Skeletal muscle satellite cell (primary cell): Measurements from ENCODE around the gene ARMC2.
A peak's percentile ranks its signal among the peaks of the same experiment; 100 is the strongest.
"Not testable (repeated sequence)": the region's sequence is repeated elsewhere in the genome, so short reads cannot be mapped to it uniquely, and the experiment has no call there.

ENCODE experiments used
- H3K27me3 ChIP-seq: 2 replicates; pipeline ENCODE4 v1.7.0; 2013; ENCODE audit warnings: low read length; ENCODE audit not compliant: control insufficient read depth, insufficient read depth
- H3K36me3 ChIP-seq: 2 replicates; pipeline ENCODE4 v1.7.0; 2013; ENCODE audit warnings: mild to moderate bottlenecking, control low read depth, low read length; ENCODE audit not compliant: insufficient read depth
- H3K4me1 ChIP-seq: 2 replicates; pipeline ENCODE4 v1.7.0; 2013; ENCODE audit warnings: low read length; ENCODE audit not compliant: control insufficient read depth, insufficient read depth
- H3K4me2 ChIP-seq: 2 replicates; pipeline ENCODE4 v1.7.0; 2013; ENCODE audit warnings: mild to moderate bottlenecking, low read length
- H3K4me3 ChIP-seq: 2 replicates; pipeline ENCODE4 v1.7.0; 2013; ENCODE audit warnings: low read length
- H3K9ac ChIP-seq: 2 replicates; pipeline ENCODE4 v1.7.0; 2013; ENCODE audit warnings: mild to moderate bottlenecking, low read depth, low read length, moderate library complexity
- H3K9me3 ChIP-seq: replicated peaks from 2 replicates; pipeline ENCODE4 v1.7.0; 2013; ENCODE audit warnings: mild to moderate bottlenecking, control low read depth, low read length

The ARMC2 gene

DNA sequence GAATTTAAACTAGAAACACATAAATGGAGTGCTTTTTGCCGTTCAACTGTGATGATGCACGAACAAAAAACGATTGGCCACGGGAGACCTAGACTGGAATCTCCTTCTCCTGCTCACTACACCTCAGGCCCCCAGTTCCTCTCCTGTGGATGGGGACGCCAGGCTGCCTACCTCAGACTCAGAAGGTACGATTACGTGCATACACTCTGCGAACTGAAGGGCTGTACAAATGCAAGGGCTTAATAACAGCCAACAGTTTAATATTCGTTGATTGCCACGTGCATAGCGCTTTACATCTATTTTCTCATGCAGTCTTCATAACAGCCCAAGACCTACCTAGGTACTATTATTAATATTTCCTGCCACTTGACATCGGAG lies 495 bp upstream of the ARMC2 start:
- peak overlapping the region; percentile 88 for H3K9ac ChIP-seq
- H3K9me3 ChIP-seq = no peaks in the 10 kb centered on the region

GRCh38 chr6:108850669-108851465 lies 2.6 kb downstream of the ARMC2 start:
- Histone ChIP-seq H3K4me3 (no peak overlapping the region), H3K36me3 (peaks cover 8% of the 10 kb centered on the region), H3K4me1 (peaks cover 6% of the 10 kb centered on the region), H3K4me2 (no peak overlapping the region), H3K27me3 (no peaks in the 10 kb centered on the region), H3K9ac (no peak overlapping the region), H3K9me3 (no peaks in the 10 kb centered on the region)

More for the DNA sequence above, 495 bp upstream of the ARMC2 start:
- Histone ChIP-seq H3K27me3 (no peaks in the 10 kb centered on the region), H3K4me2 (peak overlapping the region; percentile 85), H3K4me3 (peak overlapping the region; percentile 97), H3K4me1 (peaks cover 6% of the 10 kb centered on the region), H3K36me3 (no peaks in the 10 kb centered on the region)

GRCh38 chr6:108851756-108852155 lies 3.5 kb downstream of the ARMC2 start:
- Histone ChIP-seq H3K27me3 (no peaks in the 10 kb centered on the region), H3K9ac (no peak overlapping the region), H3K9me3 (no peaks in the 10 kb centered on the region), H3K4me2 (no peak overlapping the region), H3K4me1 (peaks cover 6% of the 10 kb centered on the region), H3K36me3 (peaks cover 13% of the 10 kb centered on the region), H3K4me3 (no peak overlapping the region)

DNA sequence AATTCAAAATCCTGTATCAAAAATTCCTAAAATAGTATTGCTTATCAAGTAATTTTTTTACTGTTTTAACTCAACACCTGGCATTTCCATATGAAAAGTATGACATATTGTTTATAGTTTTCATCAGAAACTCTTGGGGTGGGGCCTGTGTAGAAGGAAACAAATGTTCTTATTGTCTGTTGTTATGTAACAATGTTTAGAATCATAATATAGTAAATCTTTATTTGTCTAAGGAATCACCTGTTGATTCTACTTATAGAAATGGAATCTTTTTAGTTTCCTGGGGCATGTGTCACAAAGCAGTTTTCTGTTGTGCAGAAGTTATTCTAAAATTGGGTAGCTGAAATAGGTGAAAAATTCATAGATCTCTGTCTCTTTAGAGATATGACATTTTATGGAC lies 4.9 kb downstream of the ARMC2 start:
- no peak overlapping the region for H3K4me3 ChIP-seq
- H3K9me3 ChIP-seq = no peaks in the 10 kb centered on the region
- H3K36me3 ChIP-seq = peaks cover 20% of the 10 kb centered on the region
- no peak overlapping the region for H3K4me2 ChIP-seq
- H3K27me3 ChIP-seq = no peaks in the 10 kb centered on the region
- H3K4me1 ChIP-seq = peaks cover under 1% of the 10 kb centered on the region
- no peak overlapping the region for H3K9ac ChIP-seq

DNA sequence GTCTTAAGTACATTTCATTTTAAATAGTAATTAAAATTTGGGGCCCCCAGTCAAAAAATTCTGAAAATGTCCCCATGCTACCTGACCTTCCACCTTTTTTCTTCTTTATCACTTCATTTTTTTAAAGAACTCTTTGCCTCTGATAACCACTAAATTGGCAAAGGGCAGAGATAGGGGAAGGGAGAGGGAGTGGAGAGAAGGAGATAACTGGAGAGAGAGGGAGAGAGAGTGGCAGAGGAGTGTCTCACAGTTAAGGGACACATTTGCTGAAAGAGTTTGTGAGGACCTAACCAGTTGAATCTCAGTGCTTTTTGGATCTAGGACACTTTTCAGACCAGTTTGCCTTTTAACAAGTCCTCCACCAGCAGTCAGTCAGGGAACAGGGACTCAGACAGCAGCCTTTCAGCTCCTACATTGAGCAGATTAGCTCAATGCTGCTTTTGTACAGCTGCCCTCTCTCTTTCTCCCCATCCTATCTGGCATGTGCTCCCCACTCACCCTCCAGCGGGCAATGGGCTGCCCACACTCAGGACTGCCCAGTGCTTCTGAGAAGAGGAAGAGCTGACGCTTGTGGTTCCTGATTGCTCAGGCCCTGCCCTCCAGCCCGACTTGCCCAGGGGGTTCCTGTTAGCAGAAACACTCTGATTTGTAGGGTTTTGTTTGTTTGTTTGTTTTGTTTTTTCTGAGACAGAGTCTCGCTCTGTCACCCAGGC lies 14.4 kb downstream of the ARMC2 start:
- Histone ChIP-seq H3K9ac (no peak overlapping the region), H3K4me3 (no peak overlapping the region), H3K4me1 (no peaks in the 10 kb centered on the region), H3K4me2 (no peak overlapping the region), H3K36me3 (peaks cover 9% of the 10 kb centered on the region), H3K9me3 (no peaks in the 10 kb centered on the region), H3K27me3 (no peaks in the 10 kb centered on the region)

- H3K27me3 ChIP-seq, H3K4me2 ChIP-seq, H3K9me3 ChIP-seq, H3K4me1 ChIP-seq, H3K9ac ChIP-seq, H3K4me3 ChIP-seq, H3K36me3 ChIP-seq: not testable (repeated sequence)
These were observed 17.6 kb downstream of the ARMC2 start for GRCh38 chr6:108865751-108866286.

- Histone ChIP-seq H3K4me2 (no peak overlapping the region), H3K36me3 (peaks cover 7% of the 10 kb centered on the region), H3K9me3 (no peaks in the 10 kb centered on the region), H3K4me1 (peaks cover 6% of the 10 kb centered on the region), H3K27me3 (no peaks in the 10 kb centered on the region), H3K9ac (no peak overlapping the region), H3K4me3 (no peak overlapping the region)
These were observed 18.6 kb downstream of the ARMC2 start for GRCh38 chr6:108866798-108867197.

DNA sequence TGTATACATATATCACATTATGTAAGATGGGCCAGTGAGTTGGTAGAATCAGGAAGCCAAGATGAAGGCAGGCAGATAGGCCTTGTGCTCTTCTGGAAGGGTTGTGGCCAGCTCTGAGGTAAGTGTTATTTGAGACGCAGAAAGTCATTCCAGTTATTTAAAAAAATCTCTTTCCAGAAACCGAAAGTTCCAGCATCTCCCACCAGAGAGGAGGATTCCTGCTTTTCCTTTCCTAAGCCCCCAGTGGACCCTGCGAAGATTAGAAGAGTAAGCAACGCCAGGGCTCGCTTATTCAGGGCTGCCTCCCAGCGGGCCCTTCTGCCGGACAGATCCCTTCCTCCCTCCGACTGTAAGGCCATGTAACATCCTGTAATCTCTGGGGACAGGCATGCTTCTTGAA lies 20.4 kb downstream of the ARMC2 start:
- no peak overlapping the region for H3K9ac ChIP-seq
- no peaks in the 10 kb centered on the region for H3K27me3 ChIP-seq
- H3K36me3 ChIP-seq = peaks cover 4% of the 10 kb centered on the region
- peaks cover 14% of the 10 kb centered on the region for H3K4me1 ChIP-seq
- H3K4me2 ChIP-seq = no peak overlapping the region
- no peak overlapping the region for H3K4me3 ChIP-seq
- H3K9me3 ChIP-seq = no peaks in the 10 kb centered on the region

- peaks cover 4% of the 10 kb centered on the region for H3K36me3 ChIP-seq
- no peak overlapping the region for H3K4me2 ChIP-seq
- no peaks in the 10 kb centered on the region for H3K27me3 ChIP-seq
- H3K4me3 ChIP-seq = no peak overlapping the region
- H3K9ac ChIP-seq = no peak overlapping the region
- peaks cover 21% of the 10 kb centered on the region for H3K4me1 ChIP-seq
- no peaks in the 10 kb centered on the region for H3K9me3 ChIP-seq
These were observed 21.7 kb downstream of the ARMC2 start for GRCh38 chr6:108869876-108870275.

GRCh38 chr6:108870357-108870756 lies 22.1 kb downstream of the ARMC2 start:
- peaks cover 26% of the 10 kb centered on the region for H3K4me1 ChIP-seq
- no peaks in the 10 kb centered on the region for H3K9me3 ChIP-seq
- no peak overlapping the region for H3K4me2 ChIP-seq
- H3K36me3 ChIP-seq = peaks cover 4% of the 10 kb centered on the region
- H3K4me3 ChIP-seq = no peak overlapping the region
- H3K9ac ChIP-seq = no peak overlapping the region
- no peaks in the 10 kb centered on the region for H3K27me3 ChIP-seq

DNA sequence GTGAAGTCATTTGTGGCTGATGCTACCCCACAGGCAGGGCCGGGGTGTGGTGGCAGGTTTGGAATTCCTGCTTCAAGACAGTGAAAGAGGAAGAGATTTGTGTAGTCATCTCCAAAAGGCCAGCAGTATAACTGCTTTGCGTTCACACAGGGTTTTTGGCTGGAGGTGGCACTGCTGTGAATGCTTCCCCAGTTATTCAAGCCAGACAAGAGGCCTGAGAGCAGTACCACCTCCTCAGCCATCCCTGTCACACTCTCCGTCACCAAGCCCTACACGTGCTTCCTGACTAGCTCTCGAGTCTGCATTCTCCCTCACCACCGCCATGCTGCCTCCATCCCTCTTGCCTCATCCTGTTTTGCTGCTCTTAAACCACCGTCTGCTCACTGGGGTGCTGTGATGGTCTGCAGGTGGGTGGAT lies 23.9 kb downstream of the ARMC2 start:
- Histone ChIP-seq H3K9me3 (no peaks in the 10 kb centered on the region), H3K27me3 (no peaks in the 10 kb centered on the region), H3K4me1 (peaks cover 38% of the 10 kb centered on the region), H3K36me3 (peaks cover 4% of the 10 kb centered on the region), H3K4me3 (no peak overlapping the region), H3K4me2 (no peak overlapping the region), H3K9ac (no peak overlapping the region)
